Adrenal gland (tissue), 12 donors: ENCODE measurements around the gene ATG16L2. TPM values are rescaled to one million over a fixed set of nuclear protein-coding genes. Genes with fewer than 3 reads are reported as not detected.

ENCODE experiments used
- DNase-seq, 7 donors: peaks; one replicate each; pipeline ENCODE4 v3.0.0-alpha.2; 2019 to 2020
- H3K27ac ChIP-seq, 5 donors: fragments of 200-600 bp; sonication (generic) in 4 of 5; 1 replicate in 3 of 5; 2 replicates in 2 of 5; pipeline versions ENCODE4 v1.5.1 to v1.8.0; 2016 to 2020; ENCODE audit warnings: mild to moderate bottlenecking in 1 of 5
- H3K27me3 ChIP-seq: fragments of 200-600 bp; 2 replicates; pipeline ENCODE4 v1.8.0; 2021
- H3K36me3 ChIP-seq, 2 donors: fragments of 200-600 bp; replicated peaks in 1 of 2; 1 replicate in 1 of 2; 2 replicates in 1 of 2; pipeline versions ENCODE4 v1.5.1 to v1.8.0; 2018 to 2022
- H3K4me1 ChIP-seq, 2 donors: fragments of 200-600 bp; replicated peaks in 1 of 2; 1 replicate in 1 of 2; 2 replicates in 1 of 2; pipeline versions ENCODE4 v1.5.1 to v1.8.0; 2018 to 2021
- H3K4me3 ChIP-seq, 4 donors: fragments of 200-600 bp; sonication (generic) in 3 of 4; one replicate each; pipeline ENCODE4 v1.5.1; 2016 to 2018
- H3K9me3 ChIP-seq, 3 donors: fragments of 200-600 bp; sonication (generic) in 1 of 3; replicated peaks in 1 of 3; 1 replicate in 2 of 3; 2 replicates in 1 of 3; pipeline versions ENCODE4 v1.5.1 to v1.8.0; 2016 to 2021
- POLR2A ChIP-seq, 2 donors: fragments of 450-650 bp; IDR thresholded peaks; one replicate each; pipeline ENCODE4 v1.6.1; 2017; ENCODE audit warnings: antibody characterized with exemption in 2 of 2, mild to moderate bottlenecking in 2 of 2, moderate library complexity in 1 of 2
- WGBS, 4 donors: extraction: QIAGEN DNeasy Blood & Tissue Kit in 2 of 4; methylation state at CpG; one replicate each; pipeline versions ENCODE4 v1.1.5 to v1.1.7; 2013 to 2017; 5-methylcytosine and 5-hydroxymethylcytosine counted together
- intact Hi-C, 2 donors: fragments of 100-400 bp; cut with DNase I; formaldehyde crosslinking; loops; one replicate each; pipeline versions ENCODE4 v1.14.1 to v1.15.0; 2022 to 2023
- polyA plus RNA-seq, 3 donors: library from polyadenylated mRNA; stranded (reverse); fragments of 200-250 nt in 2 of 3; fragments of 350-450 nt in 1 of 3; fragmentation: Illumina TruSeq in 1 of 3; extraction: RNeasy Lipid Tissue Mini Kit (QIAGEN cat#74804) in 1 of 3; gene quantifications; one replicate each; pipeline ENCODE4 v1.2.3, GENCODE V29; 2013 to 2014
- total RNA-seq, 9 donors: library from RNA; depleted of rRNA in 4 of 9; stranded (reverse); fragments of >200 nt in 4 of 9; fragments of 120-200 nt in 1 of 9; fragmentation: NEBNext Ultra II Directional in 1 of 9; extraction: Animal tissue kit (Norgen Biotek cat#: 25700) in 1 of 9; gene quantifications; one replicate each; pipeline versions ENCODE4 v1.1.0 to v1.2.4, GENCODE V29; 2013 to 2023
- TF ChIP-seq, protein P1 (sequence below), 6 experiments: fragments of 450-650 bp in 4 of 6; fragments of 200-600 bp in 2 of 6; sonication (generic) in 1 of 6; IDR thresholded peaks; 1 replicate in 5 of 6; 2 replicates in 1 of 6; pipeline versions ENCODE4 v1.5.1 to v1.8.0; 2016 to 2021; ENCODE audit warnings: antibody characterized with exemption in 6 of 6, mild to moderate bottlenecking in 2 of 6, moderate library complexity in 1 of 6
- donor health status: healthy with polysubstance abuse.
- donor health status: Bipolar disorder and iron deficiency.
- donor health status: DM: yes; HTN: yes; CAD: no.
- donor health status: DM: no; HTN: no; CAD: no.
- donor health status: DM: no; HTN: no; CAD: no.
- donor health status: DM: yes; HTN: yes; CAD: no.

Gene ATG16L2
- total and polyA plus RNA-seq, 12 donors: 5.7 to 343 (median 30.6) TPM

DNA sequence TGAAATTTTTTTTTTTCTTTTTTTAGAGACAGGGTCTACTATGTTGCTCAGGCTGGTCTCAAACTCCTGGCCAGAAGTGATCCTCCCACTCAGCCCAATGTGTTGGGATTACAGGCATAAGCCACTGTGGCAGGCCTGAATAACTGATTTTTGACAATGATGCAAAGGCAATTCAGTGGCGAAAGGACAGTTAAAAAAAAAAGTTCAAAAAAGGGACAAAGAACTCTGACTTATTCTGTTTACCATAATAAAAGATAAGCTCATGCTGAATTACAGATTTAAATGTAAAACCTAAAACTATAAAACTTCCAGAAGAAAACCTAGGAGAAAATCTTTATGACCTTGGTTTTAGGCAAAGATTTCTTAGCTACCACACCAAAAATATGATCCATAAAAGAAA lies 48.9 kb downstream of the ATG16L2 start:
- intact Hi-C loops: no loop called here
- H3K4me3 ChIP-seq: no peak overlapping the region
- H3K27ac ChIP-seq: no peak overlapping the region
- no peak for DNase-seq
- 72 to 88% (median 76%) methylated on average over 1 of the region's 1 CpG for WGBS, 4 donors
- H3K9me3 ChIP-seq: no peaks in the 10 kb centered on the region
- H3K27me3 ChIP-seq: no peaks in the 10 kb centered on the region
- no peak for TF ChIP-seq POLR2A (IDR thresholded peaks at IDR 0.05)
- TF ChIP-seq, protein P1, sequence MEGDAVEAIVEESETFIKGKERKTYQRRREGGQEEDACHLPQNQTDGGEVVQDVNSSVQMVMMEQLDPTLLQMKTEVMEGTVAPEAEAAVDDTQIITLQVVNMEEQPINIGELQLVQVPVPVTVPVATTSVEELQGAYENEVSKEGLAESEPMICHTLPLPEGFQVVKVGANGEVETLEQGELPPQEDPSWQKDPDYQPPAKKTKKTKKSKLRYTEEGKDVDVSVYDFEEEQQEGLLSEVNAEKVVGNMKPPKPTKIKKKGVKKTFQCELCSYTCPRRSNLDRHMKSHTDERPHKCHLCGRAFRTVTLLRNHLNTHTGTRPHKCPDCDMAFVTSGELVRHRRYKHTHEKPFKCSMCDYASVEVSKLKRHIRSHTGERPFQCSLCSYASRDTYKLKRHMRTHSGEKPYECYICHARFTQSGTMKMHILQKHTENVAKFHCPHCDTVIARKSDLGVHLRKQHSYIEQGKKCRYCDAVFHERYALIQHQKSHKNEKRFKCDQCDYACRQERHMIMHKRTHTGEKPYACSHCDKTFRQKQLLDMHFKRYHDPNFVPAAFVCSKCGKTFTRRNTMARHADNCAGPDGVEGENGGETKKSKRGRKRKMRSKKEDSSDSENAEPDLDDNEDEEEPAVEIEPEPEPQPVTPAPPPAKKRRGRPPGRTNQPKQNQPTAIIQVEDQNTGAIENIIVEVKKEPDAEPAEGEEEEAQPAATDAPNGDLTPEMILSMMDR (IDR thresholded peaks at IDR 0.05): no peak
- peaks cover 27 to 37% of the 10 kb centered on the region in 2 donors for H3K4me1 ChIP-seq
- no peaks in the 10 kb centered on the region for H3K36me3 ChIP-seq

DNA sequence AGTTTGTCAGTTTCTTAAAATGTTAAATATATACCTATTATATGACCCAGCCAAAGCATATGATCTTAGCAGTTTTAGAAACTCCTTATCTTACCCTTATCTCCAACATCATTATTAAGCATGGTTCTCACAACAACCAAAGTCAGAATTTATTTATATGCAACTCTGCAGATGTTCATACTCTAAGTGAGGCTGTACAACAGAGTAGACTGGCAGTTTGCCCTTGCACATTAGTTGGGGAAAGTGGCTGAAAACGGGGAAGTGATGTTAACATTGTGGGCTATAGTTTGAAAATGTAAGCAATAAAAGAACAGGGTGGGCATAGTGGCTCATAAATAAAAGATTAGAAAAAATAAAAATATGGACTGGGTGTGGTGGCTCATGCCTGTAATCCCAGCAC lies 49.7 kb downstream of the ATG16L2 start:
- Histone ChIP-seq H3K4me3 (no peak overlapping the region), H3K36me3 (no peaks in the 10 kb centered on the region), H3K27me3 (no peaks in the 10 kb centered on the region), H3K27ac (no peak overlapping the region), H3K9me3 (no peaks in the 10 kb centered on the region), H3K4me1 (peaks cover 27 to 37% of the 10 kb centered on the region in 2 donors)
- intact Hi-C loops: no loop called here
- WGBS, 4 donors: 60 to 69% (median 64%) methylated on average over 1 of the region's 1 CpG
- no peak for DNase-seq
- TF ChIP-seq, protein P1 (IDR thresholded peaks at IDR 0.05): no peak
- TF ChIP-seq POLR2A (IDR thresholded peaks at IDR 0.05): no peak

DNA sequence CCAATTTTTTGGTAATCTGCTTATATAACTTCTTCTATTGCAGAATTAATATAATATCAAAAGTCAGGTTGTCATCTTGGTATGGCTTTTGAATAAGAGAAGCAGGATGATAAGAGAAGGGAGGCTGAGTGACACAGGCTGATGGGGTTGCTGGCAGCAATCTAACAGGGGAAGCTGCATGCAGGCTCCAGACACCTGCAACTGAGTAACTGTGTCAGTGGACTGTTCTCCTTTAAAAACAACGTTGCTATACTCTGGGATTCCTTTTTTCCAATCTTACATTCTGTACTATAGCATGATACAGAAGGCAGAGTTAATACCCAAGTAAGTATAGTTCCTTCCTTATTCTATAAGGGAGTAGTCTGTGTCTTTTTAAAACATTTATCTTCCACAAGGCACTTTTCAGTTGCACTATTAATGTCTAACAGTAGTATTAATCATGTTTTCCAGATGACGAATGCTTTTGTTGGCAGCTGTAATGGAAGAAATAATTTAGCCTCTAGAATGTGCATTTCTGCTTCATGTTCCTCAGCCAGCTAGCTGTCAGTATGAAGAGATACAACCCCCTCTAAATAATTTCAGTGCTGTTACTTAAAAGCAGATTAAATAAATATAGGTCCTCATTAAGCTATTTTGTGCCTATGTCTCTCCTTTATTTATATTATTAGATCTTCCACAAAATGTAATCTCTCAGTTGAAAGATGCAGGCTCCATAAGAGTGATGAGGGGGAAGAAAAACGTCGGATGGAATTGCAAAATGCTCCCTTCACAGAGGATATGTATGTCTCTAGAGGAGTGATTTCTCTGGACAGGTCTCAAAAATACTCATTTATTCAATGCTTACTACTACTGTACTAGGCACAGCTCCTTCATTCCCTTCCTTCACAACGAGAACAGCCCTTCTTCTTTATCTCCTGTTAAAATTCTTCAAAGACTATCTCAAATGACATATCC lies 50.8 kb downstream of the ATG16L2 start:
- intact Hi-C loops: no loop called here
- no peak overlapping the region for H3K4me3 ChIP-seq
- 17 to 25% (median 23%) methylated on average over 5 of the region's 5 CpGs for WGBS, 4 donors
- no peak for TF ChIP-seq POLR2A (IDR thresholded peaks at IDR 0.05)
- TF ChIP-seq, protein P1 (IDR thresholded peaks at IDR 0.05): no peak
- no peaks in the 10 kb centered on the region for H3K36me3 ChIP-seq
- H3K27ac ChIP-seq: peak overlapping the region in 1 of 5 donors; percentile 32
- peaks cover 27 to 37% of the 10 kb centered on the region in 2 donors for H3K4me1 ChIP-seq
- H3K27me3 ChIP-seq: no peaks in the 10 kb centered on the region
- H3K9me3 ChIP-seq: no peaks in the 10 kb centered on the region
- peak in 1 of 7 donors; percentile 17 for DNase-seq

DNA sequence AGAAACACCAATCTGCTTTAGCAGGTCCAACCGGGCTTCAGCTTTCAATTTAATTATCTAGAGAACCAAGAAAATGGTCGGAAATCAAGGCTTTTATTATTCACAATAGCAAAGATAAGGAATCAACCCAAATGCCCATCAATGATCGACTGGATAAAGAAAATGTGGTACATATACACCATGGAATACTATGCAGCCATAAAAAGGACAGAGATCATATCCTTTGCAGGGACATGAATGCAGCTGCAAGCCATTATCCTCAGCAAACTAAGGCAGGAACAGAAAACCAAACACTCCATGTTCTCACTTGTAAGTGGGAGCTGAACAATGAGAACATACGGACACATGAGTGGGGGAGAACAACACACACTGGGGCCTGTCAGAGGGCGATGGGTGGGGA lies 53.8 kb downstream of the ATG16L2 start:
- Histone ChIP-seq H3K4me3 (no peak overlapping the region), H3K27me3 (no peaks in the 10 kb centered on the region), H3K36me3 (no peaks in the 10 kb centered on the region), H3K27ac (no peak overlapping the region), H3K9me3 (no peaks in the 10 kb centered on the region), H3K4me1 (peaks cover 19 to 27% of the 10 kb centered on the region in 2 donors)
- TF ChIP-seq, protein P1 (IDR thresholded peaks at IDR 0.05): no peak
- no peak for TF ChIP-seq POLR2A (IDR thresholded peaks at IDR 0.05)
- 95 to 98% (median 96%) methylated on average over 5 of the region's 5 CpGs for WGBS, 4 donors
- DNase-seq: no peak
- intact Hi-C loops: no loop called here
